ENCODE data around the gene SAMD5. TPM values are rescaled to one million over a fixed set of nuclear protein-coding genes. Genes with fewer than 3 reads are reported as not detected.

SAMD5 gene
- polyA plus RNA-seq, 1 experiment = 3.1 TPM

DNA sequence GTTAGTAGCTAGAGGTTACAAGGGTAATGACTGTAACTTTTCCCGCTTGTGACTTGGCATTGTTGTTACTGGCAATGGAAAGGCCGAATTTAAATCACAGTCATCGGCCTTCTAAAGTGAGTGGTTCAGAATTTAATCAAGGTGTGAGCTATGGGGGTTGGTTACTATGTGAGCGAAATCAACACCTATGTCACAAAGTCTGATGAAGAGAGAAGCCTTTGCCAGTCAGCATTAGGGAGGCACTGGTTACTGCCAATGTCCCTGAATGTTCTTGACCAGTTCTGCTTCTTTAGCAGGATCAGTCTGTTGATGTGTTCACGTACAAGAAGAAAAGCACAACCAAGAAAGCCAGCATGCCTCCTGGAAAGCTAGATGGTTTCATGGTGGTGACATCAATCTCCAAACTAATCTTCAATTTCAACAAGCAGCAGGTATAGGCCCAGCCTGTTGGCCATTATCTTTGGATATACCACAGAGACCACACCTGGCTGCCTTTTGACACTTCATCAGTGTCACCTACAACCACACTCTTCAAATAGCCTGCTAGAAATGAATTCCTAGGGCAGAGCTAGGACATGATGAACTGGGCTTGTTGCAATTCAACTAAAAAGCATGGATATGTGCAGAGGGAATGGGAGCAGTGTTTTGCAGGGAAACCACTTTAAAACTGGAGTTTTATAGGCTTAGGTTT is 17.2 kb downstream of the SAMD5 start:
- no peaks in the 10 kb centered on the region for H3K9me3 ChIP-seq (ENCODE audit: control insufficient read depth, insufficient read depth, low read length)
- no peak for TF ChIP-seq CTCF (IDR thresholded peaks at IDR 0.05; ENCODE audit: low read depth, low read length)
- no peak overlapping the region for H3K4me3 ChIP-seq (ENCODE audit: low read depth, low read length)
- DNase-seq (ENCODE audit: low read depth, low spot score) = no peak
- ChIA-PET POLR2A (no interaction called here), CTCF (no interaction called here)
- H3K27ac ChIP-seq (ENCODE audit: low read depth, low read length) = no peak overlapping the region
- H3K27me3 ChIP-seq (ENCODE audit: control insufficient read depth, insufficient read depth, low read length) = no peaks in the 10 kb centered on the region

DNA sequence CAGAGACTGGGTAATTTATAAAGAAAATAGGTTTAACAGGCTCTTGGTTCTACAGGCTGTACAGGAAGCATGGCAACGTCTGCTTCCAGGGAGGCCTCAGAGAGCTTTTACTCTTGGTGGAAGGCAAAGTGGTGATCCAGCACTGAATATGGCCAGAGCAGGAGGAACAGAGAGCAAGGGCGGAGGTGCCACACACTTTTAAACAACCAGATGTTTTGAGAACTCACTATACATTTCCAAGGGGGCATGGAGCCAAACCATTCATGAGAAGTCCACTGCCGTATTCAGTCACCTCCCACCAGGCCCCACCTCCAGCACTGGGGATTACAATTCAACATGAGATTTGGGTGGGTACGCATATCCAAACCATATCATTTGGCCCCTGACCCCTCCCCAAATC is 18.7 kb downstream of the SAMD5 start:
- H3K9me3 ChIP-seq (ENCODE audit: control insufficient read depth, insufficient read depth, low read length) = no peaks in the 10 kb centered on the region
- H3K4me3 ChIP-seq (ENCODE audit: low read depth, low read length) = no peak overlapping the region
- POLR2A ChIA-PET = no interaction called here
- DNase-seq (ENCODE audit: low read depth, low spot score) = no peak
- H3K27me3 ChIP-seq (ENCODE audit: control insufficient read depth, insufficient read depth, low read length) = no peaks in the 10 kb centered on the region
- CTCF ChIA-PET = interaction anchor here (1.0 kb wide), 1 partner anchor 20 kb away, joined by 3 read pairs; no protein-coding TSS in a partner anchor
- no peak overlapping the region for H3K27ac ChIP-seq (ENCODE audit: low read depth, low read length)
- no peak for TF ChIP-seq CTCF (IDR thresholded peaks at IDR 0.05; ENCODE audit: low read depth, low read length)

GRCh38 chr6:147528511-147529145 is 20.1 kb downstream of the SAMD5 start:
- Histone ChIP-seq H3K4me3 (ENCODE audit: low read depth, low read length) (no peak overlapping the region), H3K27me3 (ENCODE audit: control insufficient read depth, insufficient read depth, low read length) (no peaks in the 10 kb centered on the region), H3K9me3 (ENCODE audit: control insufficient read depth, insufficient read depth, low read length) (no peaks in the 10 kb centered on the region), H3K27ac (ENCODE audit: low read depth, low read length) (no peak overlapping the region)
- DNase-seq (ENCODE audit: low read depth, low spot score) = no peak
- CTCF ChIA-PET = no interaction called here
- no peak for TF ChIP-seq CTCF (IDR thresholded peaks at IDR 0.05; ENCODE audit: low read depth, low read length)
- POLR2A ChIA-PET = no interaction called here

DNA sequence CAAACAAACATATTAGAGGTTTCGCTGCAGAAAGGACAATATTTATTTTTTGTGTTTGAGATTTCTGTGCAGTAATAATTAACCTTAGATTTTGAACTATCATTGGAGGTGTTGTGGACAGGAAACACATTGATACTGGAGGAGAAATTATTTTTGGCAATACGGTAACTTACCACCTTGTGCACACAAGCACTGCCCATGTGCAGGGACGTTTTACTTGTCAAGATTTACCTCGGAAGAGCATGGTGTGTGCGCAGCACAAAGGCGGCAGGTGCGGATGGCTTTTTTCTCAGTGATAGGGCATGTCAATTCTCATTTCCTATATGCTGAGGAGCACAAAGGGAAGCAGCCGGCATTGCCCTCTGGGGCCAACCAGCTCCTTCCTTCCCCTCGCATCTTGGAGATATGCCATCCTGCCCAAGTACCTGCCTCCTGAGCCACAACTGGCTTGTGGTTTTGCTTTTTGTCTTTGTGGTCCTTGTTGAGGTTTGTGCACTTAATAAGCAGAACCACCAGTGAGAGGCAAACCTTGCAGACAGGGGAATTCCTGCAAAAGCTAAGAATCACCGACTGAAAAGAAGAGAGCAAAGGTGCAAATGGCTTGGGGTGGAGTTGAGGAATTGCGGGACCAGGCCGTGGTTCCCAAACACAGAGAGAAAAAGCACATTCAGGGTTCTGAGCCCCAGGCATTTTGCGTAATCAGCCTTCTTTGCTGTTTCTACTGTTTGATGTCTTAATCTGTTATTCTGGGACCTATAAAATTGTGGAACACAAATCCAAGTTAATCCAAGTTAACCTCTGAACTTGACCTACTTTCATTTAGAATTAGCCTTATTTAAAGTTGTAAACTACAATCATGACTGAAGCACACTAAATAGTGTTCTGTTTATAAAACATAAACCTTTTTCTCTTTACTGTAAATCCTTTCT is 21.9 kb downstream of the SAMD5 start:
- CTCF ChIA-PET = no interaction called here
- Histone ChIP-seq H3K27ac (ENCODE audit: low read depth, low read length) (no peak overlapping the region), H3K9me3 (ENCODE audit: control insufficient read depth, insufficient read depth, low read length) (no peaks in the 10 kb centered on the region), H3K27me3 (ENCODE audit: control insufficient read depth, insufficient read depth, low read length) (no peaks in the 10 kb centered on the region), H3K4me3 (ENCODE audit: low read depth, low read length) (no peak overlapping the region)
- POLR2A ChIA-PET = no interaction called here
- no peak for DNase-seq (ENCODE audit: low read depth, low spot score)
- no peak for TF ChIP-seq CTCF (IDR thresholded peaks at IDR 0.05; ENCODE audit: low read depth, low read length)

- CTCF ChIA-PET = no interaction called here
- Histone ChIP-seq H3K9me3 (ENCODE audit: control insufficient read depth, insufficient read depth, low read length) (no peaks in the 10 kb centered on the region), H3K27me3 (ENCODE audit: control insufficient read depth, insufficient read depth, low read length) (no peaks in the 10 kb centered on the region), H3K27ac (ENCODE audit: low read depth, low read length) (no peak overlapping the region), H3K4me3 (ENCODE audit: low read depth, low read length) (no peak overlapping the region)
- no peak for DNase-seq (ENCODE audit: low read depth, low spot score)
- POLR2A ChIA-PET = no interaction called here
- TF ChIP-seq CTCF (IDR thresholded peaks at IDR 0.05; ENCODE audit: low read depth, low read length) = no peak
These were observed 22.8 kb downstream of the SAMD5 start for GRCh38 chr6:147531321-147531720.

Measured in AG04450 (cell line).